ENCODE results near the gene F11R.

Gene F11R

GRCh38 chr1:161009602-161010211, 11.2 kb downstream of the F11R start:
- no peak overlapping the region for H3K4me3 ChIP-seq (ENCODE audit: low read depth, low read length)
- DNase-seq (ENCODE audit: low read depth, low spot score): no peak
- no peak for TF ChIP-seq CTCF (IDR thresholded peaks at IDR 0.05; ENCODE audit: low read depth, low read length)
- in situ Hi-C loops (cut with HindIII; ENCODE audit: low sequenced_read_pairs): no loop called here

- in situ Hi-C loops (cut with HindIII; ENCODE audit: low sequenced_read_pairs): no loop called here
- no peak for TF ChIP-seq CTCF (IDR thresholded peaks at IDR 0.05; ENCODE audit: low read depth, low read length)
- H3K4me3 ChIP-seq (ENCODE audit: low read depth, low read length): no peak overlapping the region
- no peak for DNase-seq (ENCODE audit: low read depth, low spot score)
These were observed 12.0 kb downstream of the F11R start for GRCh38 chr1:161008869-161009510.

GRCh38 chr1:161007369-161007768, 13.6 kb downstream of the F11R start:
- H3K4me3 ChIP-seq (ENCODE audit: low read depth, low read length): no peak overlapping the region
- in situ Hi-C loops (cut with HindIII; ENCODE audit: low sequenced_read_pairs): no loop called here
- TF ChIP-seq CTCF (IDR thresholded peaks at IDR 0.05; ENCODE audit: low read depth, low read length): no peak
- DNase-seq (ENCODE audit: low read depth, low spot score): no peak

- H3K4me3 ChIP-seq (ENCODE audit: low read depth, low read length): no peak overlapping the region
- in situ Hi-C loops (cut with HindIII; ENCODE audit: low sequenced_read_pairs): no loop called here
- no peak for DNase-seq (ENCODE audit: low read depth, low spot score)
- no peak for TF ChIP-seq CTCF (IDR thresholded peaks at IDR 0.05; ENCODE audit: low read depth, low read length)
These were observed 14.4 kb downstream of the F11R start for GRCh38 chr1:161006563-161006962.

- H3K4me3 ChIP-seq (ENCODE audit: low read depth, low read length): no peak overlapping the region
- TF ChIP-seq CTCF (IDR thresholded peaks at IDR 0.05; ENCODE audit: low read depth, low read length): no peak
- DNase-seq (ENCODE audit: low read depth, low spot score): no peak
- in situ Hi-C loops (cut with HindIII; ENCODE audit: low sequenced_read_pairs): no loop called here
These were observed 19.4 kb downstream of the F11R start for GRCh38 chr1:161001525-161001924.

- no peak overlapping the region for H3K4me3 ChIP-seq (ENCODE audit: low read depth, low read length)
- TF ChIP-seq CTCF (IDR thresholded peaks at IDR 0.05; ENCODE audit: low read depth, low read length): no peak
- no peak for DNase-seq (ENCODE audit: low read depth, low spot score)
- in situ Hi-C loops (cut with HindIII; ENCODE audit: low sequenced_read_pairs): no loop called here
These were observed 20.0 kb downstream of the F11R start for GRCh38 chr1:161000736-161001480.

Data from astrocyte of the spinal cord (primary cell).